ENCODE measurements around the gene MYO1B.

DNA sequence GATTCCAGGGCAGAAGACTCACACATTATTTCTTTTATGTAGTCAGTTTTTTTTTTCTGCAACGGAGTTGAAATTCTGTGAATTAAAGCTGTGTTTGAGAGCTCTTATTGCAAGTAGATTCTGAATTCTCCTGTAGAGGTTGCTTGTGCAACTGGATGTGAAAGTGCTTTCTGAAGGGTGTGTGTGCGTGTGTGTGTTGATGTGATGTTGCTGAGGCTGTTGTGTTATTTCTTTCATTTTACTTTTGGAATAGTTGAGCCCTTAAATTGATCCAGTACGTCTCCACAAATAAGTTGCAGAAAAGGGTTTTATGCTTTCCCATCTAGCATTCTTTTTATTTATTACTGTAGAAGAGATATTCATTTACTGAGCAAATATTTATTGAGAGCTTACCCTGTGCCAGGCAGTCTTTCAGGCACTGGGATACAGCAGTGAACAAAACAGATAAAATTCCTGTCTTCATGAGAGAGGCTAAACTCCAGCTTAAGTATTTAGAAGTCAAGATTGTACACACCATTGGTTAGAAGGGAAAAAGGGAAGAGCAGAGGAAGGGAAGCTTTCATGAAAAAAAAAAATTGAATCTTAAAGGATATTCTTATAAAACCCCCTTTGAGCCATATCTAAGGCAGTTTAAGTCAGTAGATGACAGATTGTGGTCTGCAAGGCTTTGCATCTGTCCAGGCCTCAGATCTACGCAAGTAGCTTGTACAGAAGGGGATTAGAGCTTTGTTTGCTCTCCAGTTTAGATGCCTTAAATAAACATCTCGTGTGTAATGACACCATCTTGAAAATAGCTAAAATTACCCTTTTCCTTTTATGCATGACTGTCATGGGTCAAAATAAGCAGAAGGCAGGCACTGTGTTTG is 58.2 kb downstream of the MYO1B start:
- TF ChIP-seq, protein P1, sequence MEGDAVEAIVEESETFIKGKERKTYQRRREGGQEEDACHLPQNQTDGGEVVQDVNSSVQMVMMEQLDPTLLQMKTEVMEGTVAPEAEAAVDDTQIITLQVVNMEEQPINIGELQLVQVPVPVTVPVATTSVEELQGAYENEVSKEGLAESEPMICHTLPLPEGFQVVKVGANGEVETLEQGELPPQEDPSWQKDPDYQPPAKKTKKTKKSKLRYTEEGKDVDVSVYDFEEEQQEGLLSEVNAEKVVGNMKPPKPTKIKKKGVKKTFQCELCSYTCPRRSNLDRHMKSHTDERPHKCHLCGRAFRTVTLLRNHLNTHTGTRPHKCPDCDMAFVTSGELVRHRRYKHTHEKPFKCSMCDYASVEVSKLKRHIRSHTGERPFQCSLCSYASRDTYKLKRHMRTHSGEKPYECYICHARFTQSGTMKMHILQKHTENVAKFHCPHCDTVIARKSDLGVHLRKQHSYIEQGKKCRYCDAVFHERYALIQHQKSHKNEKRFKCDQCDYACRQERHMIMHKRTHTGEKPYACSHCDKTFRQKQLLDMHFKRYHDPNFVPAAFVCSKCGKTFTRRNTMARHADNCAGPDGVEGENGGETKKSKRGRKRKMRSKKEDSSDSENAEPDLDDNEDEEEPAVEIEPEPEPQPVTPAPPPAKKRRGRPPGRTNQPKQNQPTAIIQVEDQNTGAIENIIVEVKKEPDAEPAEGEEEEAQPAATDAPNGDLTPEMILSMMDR (conservative IDR thresholded peaks at IDR 0.05; ENCODE audit: low read depth, low read length): no peak
- TF ChIP-seq EZH2 (IDR thresholded peaks at IDR 0.05; ENCODE audit: borderline replicate concordance, low read depth, low read length, poor library complexity, severe bottlenecking): no peak

Data from A673 (cell line).